ENCODE data around the gene SH3RF3. TPM values are rescaled to one million over a fixed set of nuclear protein-coding genes. Genes with fewer than 3 reads are reported as not detected.
A peak's percentile ranks its signal among the peaks of the same experiment; 100 is the strongest.
"Not testable (repeated sequence)": the region's sequence is repeated elsewhere in the genome, so short reads cannot be mapped to it uniquely, and the experiment has no call there.

Gene SH3RF3
- polyA plus RNA-seq, 4 donors: 4.8 to 5.7 (median 5.1) TPM

DNA sequence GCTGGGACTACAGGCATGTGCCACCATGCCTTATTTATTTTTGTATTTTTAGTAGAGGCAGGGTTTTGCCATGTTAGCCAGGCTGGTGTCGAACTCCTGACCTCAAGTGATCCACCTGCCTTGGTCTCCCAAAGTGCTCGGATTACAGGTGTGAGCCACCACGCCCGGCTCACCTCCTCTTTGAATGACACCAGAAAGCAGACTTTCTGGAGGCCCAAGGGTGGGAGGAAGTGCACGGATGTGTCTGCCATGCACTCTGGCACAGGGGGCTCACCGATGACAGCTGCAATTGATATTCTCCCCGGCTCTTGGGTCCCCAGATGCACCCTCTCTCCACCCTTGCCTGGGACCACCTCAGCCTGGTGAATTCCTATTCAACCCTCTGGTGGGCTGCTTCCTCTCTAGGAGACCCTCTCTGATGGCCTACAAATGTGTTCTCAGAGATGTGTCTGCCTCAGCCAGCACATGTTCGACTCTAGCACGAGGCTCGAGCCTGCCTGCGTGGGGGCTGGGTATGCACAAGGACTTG lies 397.5 kb downstream of the SH3RF3 start:
- DNase-seq (ENCODE audit: low read depth in 4 of 4, low spot score in 3 of 4): no peak

DNA sequence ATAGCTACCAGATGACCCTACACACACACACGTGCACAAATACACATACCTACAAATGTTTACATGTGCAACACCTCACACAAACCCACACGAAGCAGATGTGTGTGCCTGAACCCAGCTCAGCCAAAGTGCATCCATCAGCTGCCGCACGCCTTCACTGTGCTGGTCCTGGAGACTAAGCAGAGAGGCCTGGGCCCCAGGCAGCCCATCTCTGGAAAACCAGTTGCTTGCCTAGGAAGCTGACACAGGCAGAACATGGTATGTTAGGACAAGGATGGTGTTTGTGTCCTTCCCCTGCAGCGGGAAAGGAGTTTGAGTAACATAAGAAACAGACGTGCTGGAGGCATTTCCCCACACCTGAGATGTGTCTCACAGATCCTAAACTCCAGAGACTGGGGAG lies 398.1 kb downstream of the SH3RF3 start:
- DNase-seq (ENCODE audit: low read depth in 4 of 4, low spot score in 3 of 4): no peak

DNA sequence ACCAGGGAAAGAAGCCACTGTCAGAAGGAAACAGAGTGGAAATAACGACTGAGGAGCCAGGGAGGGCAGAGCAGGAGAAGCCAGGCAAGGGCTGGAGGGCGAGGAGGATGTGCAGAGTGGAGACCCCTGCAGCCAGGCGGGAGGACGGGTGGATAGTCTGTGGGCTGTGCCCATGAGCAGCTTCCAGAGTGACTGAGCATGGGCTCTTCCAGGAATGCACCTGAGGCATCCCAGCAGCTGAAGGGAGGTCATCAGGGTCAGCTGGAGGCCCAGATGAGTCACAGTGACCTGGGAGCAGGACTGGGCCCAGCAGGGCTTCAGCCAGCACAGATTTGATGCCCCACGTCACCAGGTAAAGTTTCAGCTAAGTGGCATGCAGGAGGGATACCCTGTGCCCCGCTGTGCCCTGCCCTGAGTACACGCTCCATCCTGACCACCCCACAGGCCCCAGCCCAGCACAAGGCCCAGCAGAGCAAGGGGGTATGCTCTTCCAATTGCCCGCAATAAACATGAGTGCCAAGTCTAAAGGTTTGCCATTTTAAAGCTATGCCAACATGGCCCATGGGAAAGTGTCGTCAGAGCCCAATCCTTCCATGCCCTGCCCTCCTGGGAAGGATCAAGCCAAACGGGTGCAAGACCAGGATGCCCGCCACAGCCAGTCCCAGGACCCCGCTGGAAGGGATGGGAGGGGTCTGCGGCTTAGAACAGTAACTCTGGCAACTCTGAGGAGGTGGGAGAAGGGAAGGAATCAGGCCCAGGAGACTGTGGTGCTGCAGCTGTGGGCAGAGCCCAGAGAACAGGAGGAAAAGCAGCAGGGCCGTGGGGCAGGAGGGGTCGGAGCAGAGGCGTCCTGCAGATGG lies 399.1 kb downstream of the SH3RF3 start:
- DNase-seq (ENCODE audit: low read depth in 4 of 4, low spot score in 3 of 4): no peak

DNA sequence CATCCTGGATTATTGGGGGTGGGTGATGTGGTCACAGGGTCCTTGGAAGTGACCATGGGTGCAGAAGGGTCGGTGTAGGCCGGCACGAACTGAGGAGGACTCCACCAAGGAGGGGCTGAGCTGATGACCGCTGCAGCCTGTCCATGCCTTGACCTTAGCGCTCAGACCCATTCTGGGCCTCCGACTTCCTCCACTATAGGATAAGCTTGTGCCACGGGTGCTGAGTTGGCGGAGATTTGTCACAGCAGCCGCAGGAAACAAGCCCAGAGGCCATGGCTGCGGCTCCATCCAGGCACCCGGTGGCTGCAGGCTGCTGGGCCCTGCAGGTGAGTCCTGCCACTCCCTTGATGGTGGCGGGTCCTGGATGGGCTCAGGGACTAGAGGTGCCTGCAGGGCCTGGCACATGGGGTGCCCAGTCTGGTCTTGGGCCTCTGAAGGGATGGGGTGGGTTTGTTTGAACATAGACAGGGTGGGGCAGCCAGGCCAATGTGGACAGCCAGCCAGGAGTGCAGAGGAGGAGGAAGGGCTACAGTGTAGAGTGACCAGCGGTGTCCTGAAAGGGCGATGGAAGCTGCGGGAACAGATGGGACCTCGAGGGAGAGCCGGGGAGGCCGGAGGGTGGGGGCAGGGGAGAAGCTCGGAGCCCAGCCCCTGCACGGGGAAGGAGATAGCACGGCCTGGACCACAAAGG lies 400.0 kb downstream of the SH3RF3 start:
- no peak for DNase-seq (ENCODE audit: low read depth in 4 of 4, low spot score in 3 of 4)

DNA sequence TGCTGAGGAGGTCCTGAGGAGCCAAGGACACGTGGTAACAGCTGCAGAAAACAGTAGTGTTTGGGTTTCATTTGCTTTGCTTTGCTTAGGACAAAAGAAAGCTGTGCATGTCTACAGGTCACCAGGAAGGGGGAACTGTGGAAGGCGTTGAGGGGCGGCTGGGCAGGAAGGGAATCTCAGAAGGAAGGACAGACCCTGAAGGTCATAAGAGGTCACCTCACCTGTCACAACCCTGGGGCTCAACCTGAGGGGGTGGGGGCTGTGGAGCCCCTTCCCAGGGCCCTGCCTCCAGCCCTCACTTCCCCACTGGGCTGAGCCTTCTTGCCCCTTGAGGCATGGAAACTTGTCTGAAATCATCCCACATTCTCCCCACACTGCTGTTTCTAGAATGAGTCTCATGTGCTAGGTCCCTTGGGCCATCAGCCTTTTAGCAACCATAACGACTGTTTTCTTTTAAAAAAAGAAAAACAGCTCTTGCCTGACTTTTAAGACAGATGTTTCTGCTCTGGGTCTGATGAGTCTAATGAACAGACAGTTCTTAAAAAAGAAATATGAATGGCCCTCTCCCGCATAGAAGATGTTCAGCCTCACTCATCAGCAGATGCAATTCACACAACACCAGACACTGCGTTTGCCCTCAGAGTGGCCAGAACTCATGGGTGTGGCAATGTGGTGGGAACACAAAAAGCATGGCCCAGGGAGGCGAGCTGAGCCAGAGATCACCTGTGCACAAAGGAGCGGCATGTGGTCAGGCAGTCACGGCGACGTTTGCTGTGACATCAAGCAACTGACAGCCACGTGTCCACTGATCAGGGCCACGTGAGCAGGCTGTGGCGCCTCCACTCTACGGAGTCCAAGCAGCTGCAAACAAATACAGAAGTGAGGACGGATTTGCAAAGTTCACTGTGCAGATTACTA lies 400.8 kb downstream of the SH3RF3 start:
- no peak for DNase-seq (ENCODE audit: low read depth in 4 of 4, low spot score in 3 of 4)

DNA sequence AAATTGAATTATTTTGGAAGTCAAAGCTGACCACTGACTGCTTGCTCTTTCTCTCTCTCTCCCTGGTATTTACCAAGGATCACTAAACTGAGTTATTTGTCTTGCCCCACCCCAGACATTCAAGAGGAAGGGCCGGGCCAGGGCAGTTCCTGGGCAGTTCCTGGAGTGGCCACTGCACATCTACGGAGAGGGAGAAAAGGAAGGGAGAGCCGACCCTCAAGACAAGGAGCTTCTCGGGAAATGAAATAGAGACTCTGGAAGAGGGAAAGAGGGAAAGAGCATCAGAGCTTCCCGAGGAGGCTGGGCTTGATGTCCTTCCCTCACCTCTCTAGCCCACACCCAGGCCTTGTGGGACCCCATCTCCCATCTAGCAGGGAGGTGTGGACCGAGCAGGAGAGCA lies 401.7 kb downstream of the SH3RF3 start:
- no peak for DNase-seq (ENCODE audit: low read depth in 4 of 4, low spot score in 3 of 4)

DNA sequence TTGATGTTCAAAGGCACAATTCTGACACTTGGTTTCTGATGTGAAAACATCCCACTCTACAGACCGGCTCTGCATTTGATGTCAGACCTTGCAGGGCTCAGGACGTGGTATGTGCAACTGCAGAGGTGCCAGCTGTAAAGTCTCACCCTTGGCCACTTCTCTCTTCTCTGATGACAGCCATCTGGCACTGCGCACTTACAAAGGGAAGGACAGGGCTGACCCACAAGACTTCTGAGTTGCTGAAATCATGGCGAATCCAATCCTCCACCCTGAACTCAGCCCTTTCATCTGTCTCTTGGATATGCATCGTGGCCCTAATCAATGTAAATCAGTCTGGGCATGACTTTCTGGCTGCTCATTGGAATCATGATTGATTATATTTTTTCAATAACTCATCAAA lies 402.2 kb downstream of the SH3RF3 start:
- DNase-seq (ENCODE audit: low read depth in 4 of 4, low spot score in 3 of 4): no peak

DNA sequence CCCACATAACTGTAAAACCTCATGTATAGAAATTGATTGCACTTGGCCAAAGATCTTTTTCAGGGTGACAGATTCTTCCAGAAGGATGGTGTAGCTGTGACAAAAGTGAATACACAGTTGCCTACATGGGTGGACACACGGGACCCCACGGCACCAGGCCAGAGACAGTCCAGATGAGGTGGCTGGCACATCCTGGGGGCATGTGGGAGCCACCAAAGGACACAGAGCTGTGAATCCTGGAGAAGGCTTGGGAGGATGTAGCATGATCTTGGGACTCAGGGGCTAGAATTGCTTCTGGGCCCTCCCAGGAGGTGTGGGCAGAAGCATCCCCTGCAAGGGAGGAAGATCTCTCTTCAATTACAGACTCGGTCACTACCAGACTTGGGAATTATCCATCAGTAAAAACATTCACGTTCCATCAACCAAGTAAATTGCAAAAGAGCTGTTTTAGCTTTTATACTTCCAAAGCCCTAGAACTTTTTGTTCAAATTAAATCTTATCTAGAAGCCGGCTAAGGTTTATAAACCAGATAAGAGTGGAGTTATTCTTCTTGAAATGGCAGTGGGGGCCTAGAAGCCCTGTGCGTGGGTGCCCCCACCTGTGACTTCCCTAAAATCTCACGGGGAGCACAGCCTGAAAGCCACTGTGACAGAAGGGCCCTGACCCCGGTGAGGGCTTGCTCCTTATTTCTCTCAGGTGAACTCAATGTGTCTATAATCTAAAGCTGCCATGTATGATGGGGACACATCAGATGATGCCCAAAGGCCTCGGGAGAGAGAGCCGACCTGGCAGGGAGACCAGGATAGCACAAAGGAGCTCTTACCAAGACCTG lies 403.1 kb downstream of the SH3RF3 start:
- DNase-seq (ENCODE audit: low read depth in 4 of 4, low spot score in 3 of 4): no peak

DNA sequence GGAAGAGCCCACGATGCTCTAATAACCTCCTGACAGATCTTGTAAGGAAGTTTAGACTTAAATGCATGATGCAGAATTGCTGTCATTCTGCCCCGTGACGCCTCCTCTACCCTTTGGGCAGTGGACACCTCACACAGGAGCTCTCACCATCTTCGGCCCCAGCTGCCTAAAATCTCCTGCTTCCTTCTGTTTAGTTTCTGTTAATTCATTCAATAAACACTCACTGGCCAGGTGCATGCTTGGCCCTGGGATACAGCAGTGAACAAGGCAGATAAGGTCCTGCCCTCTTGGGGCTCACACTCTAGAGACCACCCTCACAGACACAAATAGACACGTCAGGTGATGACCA lies 403.7 kb downstream of the SH3RF3 start:
- DNase-seq (ENCODE audit: low read depth in 4 of 4, low spot score in 3 of 4): no peak

DNA sequence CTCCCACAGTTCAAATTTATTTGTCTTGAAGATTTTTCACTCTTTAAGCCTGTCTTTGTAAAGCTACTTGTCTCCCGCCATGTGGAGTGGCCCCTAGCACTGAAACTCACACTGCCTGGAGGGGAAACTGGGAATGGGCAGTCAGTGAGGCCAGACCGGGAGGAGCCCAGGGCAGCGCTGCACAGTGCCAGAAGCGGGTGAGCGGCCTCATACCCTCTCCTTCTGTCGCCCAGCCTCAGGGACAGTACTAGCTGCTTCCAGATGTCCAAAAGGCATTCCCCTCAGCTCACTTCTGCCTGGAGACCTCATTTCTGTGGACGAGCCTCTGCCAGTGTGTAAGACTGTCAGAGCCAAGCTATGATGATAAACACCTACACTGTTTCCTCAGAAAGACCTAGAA lies 404.8 kb downstream of the SH3RF3 start:
- no peak for DNase-seq (ENCODE audit: low read depth in 4 of 4, low spot score in 3 of 4)

DNA sequence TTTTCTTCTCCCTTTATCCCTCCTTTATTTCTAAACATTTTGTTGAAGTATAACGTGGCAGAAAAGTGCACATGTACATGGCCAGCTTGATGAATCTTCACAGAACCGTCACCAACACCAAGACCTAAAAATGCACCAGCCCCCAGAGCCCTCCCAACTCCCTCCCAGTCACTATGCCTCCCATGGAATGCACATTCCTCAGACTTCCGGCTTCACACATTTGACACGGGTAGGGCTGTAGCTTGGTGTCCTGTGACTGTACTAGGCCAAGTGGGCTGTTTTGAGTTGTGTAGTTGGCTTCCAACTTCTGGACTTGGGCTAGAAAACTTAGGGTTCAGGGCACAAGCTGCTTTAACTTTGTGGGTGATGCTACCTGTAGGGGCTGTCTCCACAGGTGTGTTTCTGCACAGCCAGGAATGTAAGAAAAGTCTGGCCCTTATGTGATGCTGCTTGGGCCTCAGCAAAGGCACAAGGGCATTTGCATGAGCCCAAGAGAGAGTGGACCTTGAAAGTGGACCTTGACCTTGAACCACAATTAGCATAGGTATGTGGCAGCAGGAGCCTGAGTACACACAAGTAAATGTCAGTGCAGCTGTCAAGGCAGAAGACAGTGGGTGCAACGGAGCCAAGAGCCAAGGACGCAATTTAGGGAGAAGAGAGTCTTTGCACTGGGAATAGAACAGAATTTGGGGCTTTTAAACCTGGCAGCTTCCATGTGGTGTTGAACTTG lies 406.4 kb downstream of the SH3RF3 start:
- no peak for DNase-seq (ENCODE audit: low read depth in 4 of 4, low spot score in 3 of 4)

DNA sequence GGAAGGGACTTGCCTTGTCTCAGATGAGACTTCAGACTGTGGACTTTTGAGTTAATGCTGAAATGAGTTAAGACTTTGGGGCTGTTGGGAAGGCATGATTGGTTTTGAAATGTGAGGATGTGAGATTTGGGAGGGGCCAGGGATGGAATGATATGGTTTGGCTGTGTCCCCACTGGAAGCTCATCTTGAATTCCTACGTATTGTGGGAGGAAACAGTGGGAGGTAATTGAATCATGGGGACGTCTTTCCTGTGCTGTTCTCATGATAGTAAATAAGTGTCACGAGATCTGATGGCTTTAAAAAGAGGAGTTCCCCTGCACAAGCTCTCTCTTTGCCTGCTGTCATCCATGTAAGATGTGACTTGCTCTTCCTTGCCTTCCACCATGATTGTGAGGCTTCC lies 407.6 kb downstream of the SH3RF3 start:
- not testable (repeated sequence) for DNase-seq (ENCODE audit: low read depth in 4 of 4, low spot score in 3 of 4)

DNA sequence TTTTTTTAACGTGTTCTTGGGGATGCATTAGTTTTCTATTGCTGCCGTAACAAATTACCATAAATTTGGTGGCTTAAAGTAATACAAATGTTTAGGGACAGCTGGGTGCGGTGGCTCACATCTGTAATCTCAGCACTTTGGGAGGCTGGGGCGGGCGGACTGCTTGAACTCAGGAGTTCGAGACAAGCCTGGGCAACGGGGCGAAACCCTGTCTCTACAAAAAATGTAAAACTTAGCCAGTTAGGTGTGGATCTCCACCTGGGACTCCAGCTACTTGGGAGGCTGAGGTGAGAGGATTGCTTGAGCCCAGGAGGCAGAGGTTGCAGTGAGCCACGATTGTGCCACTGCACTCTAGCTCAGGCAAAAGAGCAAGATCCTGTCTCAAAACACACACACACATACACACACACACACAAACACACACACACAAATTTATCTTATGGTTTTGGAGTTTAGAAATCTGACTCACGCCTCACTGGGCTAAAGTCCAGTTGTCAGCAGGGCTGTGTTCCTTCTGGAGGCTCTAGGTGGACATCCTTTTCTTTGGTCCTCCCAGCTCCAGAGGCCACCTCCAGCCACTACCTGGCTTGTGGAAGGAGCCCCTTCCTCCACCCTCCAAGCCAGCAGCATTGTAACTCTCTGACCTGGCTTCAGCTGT lies 408.7 kb downstream of the SH3RF3 start:
- DNase-seq (ENCODE audit: low read depth in 4 of 4, low spot score in 3 of 4): no peak

DNA sequence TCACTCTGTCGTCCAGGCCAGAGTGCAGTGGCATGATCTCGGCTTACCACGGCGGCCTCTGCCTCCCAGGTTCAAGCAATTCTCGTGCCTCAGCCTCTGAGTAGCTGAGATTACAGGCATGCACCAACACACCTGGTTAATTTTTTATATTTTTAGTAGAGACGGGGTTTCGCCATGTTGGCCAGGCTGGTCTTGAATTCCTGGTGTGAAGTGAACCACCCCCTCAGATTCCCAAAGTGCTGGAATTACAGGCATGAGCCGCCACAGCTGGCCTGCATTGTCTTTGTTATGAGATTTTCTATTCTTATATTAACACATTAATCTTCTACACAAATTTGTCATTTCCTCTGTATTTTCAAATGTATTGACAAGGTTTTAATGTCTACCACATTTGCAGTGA lies 409.5 kb downstream of the SH3RF3 start:
- DNase-seq (ENCODE audit: low read depth in 4 of 4, low spot score in 3 of 4): no peak

DNA sequence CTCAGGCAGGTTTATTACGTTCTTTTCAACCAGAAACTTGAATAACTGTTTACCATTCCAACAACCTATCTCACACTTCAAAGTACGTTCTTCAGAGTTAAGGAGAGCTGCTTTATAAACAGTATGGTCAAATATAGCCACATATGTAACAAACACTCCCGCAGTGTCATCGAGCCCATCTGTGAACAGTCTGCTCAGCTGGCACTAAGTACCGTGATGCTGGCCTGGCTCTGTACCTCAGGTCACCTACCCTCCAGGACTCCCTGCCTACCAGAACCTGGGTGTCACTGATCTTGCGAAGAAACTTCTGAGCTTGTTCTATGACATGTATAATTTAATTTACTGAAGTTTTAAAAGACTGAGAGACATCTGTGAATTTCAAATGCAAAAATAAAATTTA lies 413.4 kb downstream of the SH3RF3 start:
- no peak for DNase-seq (ENCODE audit: low read depth in 4 of 4, low spot score in 3 of 4)

DNA sequence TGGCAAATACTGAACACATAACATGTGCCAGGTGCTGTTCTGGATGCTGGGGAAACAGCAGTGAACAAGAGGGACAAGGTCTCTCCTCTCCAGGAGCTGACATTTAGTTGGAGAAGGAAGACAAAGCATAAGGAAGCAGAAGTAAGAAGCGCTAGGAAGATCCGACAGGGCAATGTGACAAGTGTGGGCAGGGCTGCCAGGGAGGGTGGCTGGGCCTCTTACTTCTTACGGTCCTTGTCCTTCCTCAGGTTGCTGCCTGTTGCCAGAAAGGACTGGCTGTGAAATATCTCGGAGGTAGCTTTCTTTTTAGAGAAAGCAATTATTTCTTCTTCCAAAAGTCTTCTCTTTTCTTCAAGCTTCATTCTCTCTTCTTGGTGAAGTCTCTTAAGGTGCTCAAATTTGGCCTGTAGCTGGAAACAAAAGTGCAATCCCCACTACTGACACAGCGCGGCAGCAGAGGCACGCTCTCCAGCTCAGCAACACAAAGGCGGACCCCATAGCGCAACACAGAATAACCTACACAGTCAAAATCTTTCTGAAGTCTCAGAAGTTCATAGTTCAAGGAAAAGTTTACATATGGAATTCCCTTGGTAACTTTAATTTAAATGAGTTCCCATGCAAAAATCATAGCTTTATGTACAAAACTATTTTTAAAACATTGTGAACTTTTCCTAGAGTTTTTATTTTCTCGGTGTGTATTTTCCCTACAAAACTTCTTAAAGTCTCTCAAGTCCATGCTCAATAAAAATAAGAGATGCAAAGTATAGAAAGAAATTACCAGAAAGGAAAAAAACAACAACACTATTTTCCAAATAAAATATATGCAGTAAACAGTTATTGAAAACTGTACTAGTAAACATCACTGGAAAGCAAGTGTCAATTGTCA lies 417.1 kb downstream of the SH3RF3 start:
- DNase-seq (ENCODE audit: low read depth in 4 of 4, low spot score in 3 of 4): peak; percentile 50 to 65 (median 58)

DNA sequence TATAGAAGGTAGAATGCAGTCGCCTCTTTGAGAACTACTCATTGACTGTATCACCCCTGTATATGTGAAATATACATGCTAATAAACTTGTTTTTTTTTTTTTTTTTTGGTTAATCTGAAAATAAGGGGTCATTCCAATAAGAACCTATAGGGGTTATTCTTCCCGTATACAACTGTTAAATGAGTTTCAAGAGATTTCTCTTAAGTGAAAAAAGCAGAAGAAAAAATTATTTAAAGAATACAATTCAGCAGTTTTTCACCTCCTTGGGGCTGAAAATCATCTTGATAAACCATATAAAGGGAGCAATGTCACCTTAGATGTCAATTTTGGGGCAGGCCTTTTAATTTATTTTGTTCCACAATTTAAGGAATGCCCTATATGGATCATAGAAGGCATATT lies 418.3 kb downstream of the SH3RF3 start:
- no peak for DNase-seq (ENCODE audit: low read depth in 4 of 4, low spot score in 3 of 4)
